Measurements from ENCODE around the gene RNF224.

RNF224 gene

GRCh38 chr9:137245450-137246421 lies 18.4 kb downstream of the RNF224 start:
- DNase-seq (ENCODE audit: insufficient read length, low spot score), result no peak
- TF ChIP-seq CTCF (IDR thresholded peaks at IDR 0.05; ENCODE audit: insufficient read depth, missing control alignments), result no peak
- no peak for FAIRE-seq

GRCh38 chr9:137247135-137247915 lies 20.0 kb downstream of the RNF224 start:
- FAIRE-seq (no peak), DNase-seq (ENCODE audit: insufficient read length, low spot score) (no peak)
- TF ChIP-seq CTCF (IDR thresholded peaks at IDR 0.05; ENCODE audit: insufficient read depth, missing control alignments), result no peak

GRCh38 chr9:137247916-137248175 lies 20.5 kb downstream of the RNF224 start:
- no peak for DNase-seq (ENCODE audit: insufficient read length, low spot score)
- TF ChIP-seq CTCF (IDR thresholded peaks at IDR 0.05; ENCODE audit: insufficient read depth, missing control alignments), result no peak
- FAIRE-seq, result no peak

- no peak for DNase-seq (ENCODE audit: insufficient read length, low spot score)
- TF ChIP-seq CTCF (IDR thresholded peaks at IDR 0.05; ENCODE audit: insufficient read depth, missing control alignments), result no peak
- FAIRE-seq, result no peak
Observed at GRCh38 chr9:137250329-137251193, 23.3 kb downstream of the RNF224 start.

- no peak for TF ChIP-seq CTCF (IDR thresholded peaks at IDR 0.05; ENCODE audit: insufficient read depth, missing control alignments)
- DNase-seq (ENCODE audit: insufficient read length, low spot score) (no peak), FAIRE-seq (no peak)
Observed at GRCh38 chr9:137251194-137251461, 23.8 kb downstream of the RNF224 start, which contains the start of gene STPG3. Gene STPG3, plus strand, starts transcription at chr9:137251286. Its CDS starts 1 bp downstream, at chr9:137251287.

GRCh38 chr9:137251490-137252268 lies 24.4 kb downstream of the RNF224 start:
- TF ChIP-seq CTCF (IDR thresholded peaks at IDR 0.05; ENCODE audit: insufficient read depth, missing control alignments), result no peak
- FAIRE-seq (no peak), DNase-seq (ENCODE audit: insufficient read length, low spot score) (no peak)
